HCT116 (cell line): Measurements from ENCODE around the gene ITFG1.

Source experiments
- MAX ChIP-seq: IDR thresholded peaks from 2 replicates; pipeline ENCODE4 v1.6.1; 2012
- POLR2A ChIP-seq: IDR thresholded peaks from 2 replicates; pipeline ENCODE4 v1.7.0; 2011; ENCODE audit warnings: borderline replicate concordance; ENCODE audit not compliant: insufficient read depth, insufficient read length; ENCODE audit errors: extremely low read depth

GRCh38 chr16:47492428-47493377, 31.8 kb upstream of the ITFG1 start:
- TF ChIP-seq MAX, result no peak
- no peak for TF ChIP-seq POLR2A
